GM23248 (cell line): ENCODE data around the gene NEIL1.

Experiments used
- EZH2 ChIP-seq: fragments of 200-600 bp; sonication (generic); IDR thresholded peaks from 2 replicates; pipeline ENCODE4 v1.6.1; 2018; ENCODE audit warnings: antibody characterized with exemption, mild to moderate bottlenecking; ENCODE audit not compliant: insufficient read depth, poor library complexity, severe bottlenecking
- EZH2phosphoT487 ChIP-seq: fragments of 200-600 bp; sonication (generic); IDR thresholded peaks from 2 replicates; pipeline ENCODE4 v1.6.1; 2018; ENCODE audit warnings: antibody characterized with exemption, moderate library complexity, mild to moderate bottlenecking, low read depth; ENCODE audit not compliant: insufficient read depth

DNA sequence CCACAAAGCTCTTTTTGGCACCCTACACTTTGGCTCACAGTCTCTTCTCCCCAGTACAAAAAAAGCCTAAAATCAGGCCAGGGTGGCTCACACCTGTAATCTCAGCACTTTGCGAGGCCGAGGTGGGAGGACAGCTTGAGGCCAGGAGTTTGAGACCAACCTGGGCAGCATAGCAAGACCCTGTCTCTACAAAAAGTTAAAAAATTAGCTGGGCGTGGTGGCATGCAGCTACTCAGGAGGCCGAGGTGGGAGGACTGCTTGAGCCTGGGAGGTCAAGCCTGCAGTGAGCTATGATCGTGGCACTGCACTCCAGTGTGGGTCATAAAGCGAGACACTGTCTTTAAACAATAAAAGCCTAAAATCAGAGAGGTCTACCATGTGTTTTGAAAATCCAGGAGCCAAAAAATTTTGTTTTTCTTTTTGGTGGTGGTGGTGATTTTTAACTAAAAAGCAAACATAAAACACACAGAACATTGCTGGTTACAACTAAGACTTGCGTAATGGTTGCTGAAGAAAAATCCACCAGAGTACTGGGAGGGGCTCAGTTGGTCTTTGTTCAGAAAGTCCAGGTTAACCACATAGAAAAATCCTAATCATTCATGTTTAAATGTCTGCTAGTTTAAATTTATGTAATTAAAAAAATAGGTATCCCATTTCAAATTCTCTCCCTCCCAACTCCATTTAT lies 23.2 kb downstream of the NEIL1 start:
- TF ChIP-seq EZH2 (no peak), EZH2phosphoT487 (no peak)
